IPS-18c (cell line): ENCODE results near the gene EXOSC3.

Source experiments
- H3K4me3 ChIP-seq: 2 replicates; pipeline ENCODE4 v1.7.0; 2013; ENCODE audit warnings: low read depth, mild to moderate bottlenecking, low read length, moderate library complexity; ENCODE audit not compliant: insufficient read depth
- H3K9me3 ChIP-seq: one replicate; pipeline ENCODE4 v1.6.1; 2013; ENCODE audit warnings: mild to moderate bottlenecking, low read length, moderate library complexity; ENCODE audit not compliant: control insufficient read depth, insufficient read depth

The EXOSC3 gene

DNA sequence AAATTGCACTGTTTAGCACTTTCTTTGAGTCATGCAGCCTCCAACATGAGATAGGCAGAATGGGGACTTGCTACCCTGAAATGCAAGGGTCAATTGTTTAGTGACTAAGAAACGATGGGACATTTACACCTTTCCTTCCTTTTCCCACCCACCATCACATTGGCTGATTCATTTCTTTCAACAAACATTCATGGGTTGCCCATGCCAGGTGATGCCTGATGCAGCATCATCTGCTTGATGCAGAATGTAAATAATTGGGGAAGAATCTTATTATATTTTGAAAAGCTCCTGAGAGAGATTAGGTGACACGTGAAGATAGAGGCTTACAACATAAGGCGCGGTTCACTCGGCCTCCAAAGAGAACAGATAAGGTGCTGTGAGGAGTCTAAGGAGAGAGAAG is 35.7 kb downstream of the EXOSC3 start:
- Histone ChIP-seq H3K4me3 (no peak overlapping the region), H3K9me3 (no peaks in the 10 kb centered on the region)

DNA sequence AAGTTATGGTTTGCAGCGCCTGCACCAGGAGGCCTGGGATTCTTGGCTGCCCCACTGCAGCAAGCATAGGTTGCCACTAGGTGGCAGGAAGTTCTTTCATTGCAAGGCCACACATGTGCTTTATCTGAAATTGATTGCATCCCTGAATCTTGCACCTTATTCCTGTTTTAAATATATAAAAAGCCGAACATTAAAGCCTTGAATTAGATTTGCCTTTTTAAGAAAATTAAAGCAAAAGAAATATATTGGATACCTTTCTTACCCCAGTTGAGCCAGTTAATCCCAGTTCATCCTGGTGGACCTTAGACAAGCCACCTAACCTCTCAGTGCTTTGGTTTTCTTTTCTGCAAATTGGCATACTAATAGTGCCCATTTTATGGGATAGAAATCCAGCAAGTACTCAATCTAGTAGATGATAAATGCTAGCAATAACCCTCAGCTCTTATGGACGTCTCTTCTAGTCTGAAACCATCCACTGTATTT is 37.6 kb downstream of the EXOSC3 start:
- Histone ChIP-seq H3K9me3 (no peaks in the 10 kb centered on the region), H3K4me3 (no peak overlapping the region)

DNA sequence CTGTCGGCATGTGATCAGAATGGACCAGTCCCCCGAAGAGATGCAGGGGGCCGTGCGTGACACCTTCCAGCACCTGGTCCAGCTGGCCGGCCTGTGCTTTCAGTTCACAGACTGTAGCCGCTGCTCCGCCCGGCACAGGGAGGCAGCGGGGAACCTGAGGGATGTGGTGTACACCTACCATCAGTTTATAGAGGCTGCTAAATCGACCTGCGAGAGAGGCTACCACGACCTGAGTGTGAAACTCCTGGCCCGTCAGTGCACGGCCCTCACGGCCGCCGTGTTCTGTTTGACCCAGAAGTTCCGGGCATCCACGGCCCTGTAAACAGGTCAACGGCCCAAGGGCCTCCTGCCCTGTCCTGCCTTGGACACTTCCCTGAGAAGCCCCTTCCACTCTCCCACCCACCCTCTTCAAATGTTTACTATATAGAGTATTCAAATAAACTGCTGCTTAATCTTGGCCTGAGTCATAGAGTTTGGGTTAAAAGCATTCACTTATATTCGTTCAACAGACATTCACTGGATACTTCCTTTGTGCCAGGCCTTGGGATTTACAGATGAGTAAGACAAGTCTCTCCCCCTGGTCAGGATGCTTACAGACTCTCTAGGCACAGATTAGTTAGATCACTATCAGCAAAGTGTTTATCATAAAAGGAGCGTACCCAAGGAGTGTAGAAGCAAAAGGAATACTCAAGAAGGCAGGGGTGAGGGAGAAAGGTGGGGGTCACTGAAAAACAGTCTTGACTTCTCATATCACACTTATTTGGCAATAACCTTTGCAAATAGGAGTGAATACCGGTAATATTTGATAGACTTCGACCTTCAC is 38.2 kb downstream of the EXOSC3 start:
- no peaks in the 10 kb centered on the region for H3K9me3 ChIP-seq

DNA sequence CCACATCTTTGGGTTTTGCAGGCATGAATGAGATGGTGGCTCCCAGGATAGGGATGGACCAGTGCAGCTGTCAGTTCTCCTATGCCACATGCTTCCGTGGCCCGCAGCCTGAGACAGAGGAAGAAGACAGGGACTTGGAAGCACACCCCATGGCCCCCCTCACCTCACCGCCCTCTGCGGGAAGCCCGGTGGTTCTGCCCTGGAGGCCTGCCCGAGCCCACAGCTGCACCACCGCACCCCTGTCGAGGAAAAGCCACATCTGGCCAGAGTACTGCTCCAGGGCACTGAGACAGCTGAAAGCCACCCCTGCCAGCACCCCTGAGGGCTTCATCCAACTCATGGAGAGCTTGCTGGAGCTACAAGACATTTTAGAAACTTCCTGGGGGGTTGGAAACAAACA is 38.9 kb downstream of the EXOSC3 start:
- Histone ChIP-seq H3K9me3 (no peaks in the 10 kb centered on the region), H3K4me3 (no peak overlapping the region)

More for the DNA sequence above, 38.2 kb downstream of the EXOSC3 start:
- no peak overlapping the region for H3K4me3 ChIP-seq

DNA sequence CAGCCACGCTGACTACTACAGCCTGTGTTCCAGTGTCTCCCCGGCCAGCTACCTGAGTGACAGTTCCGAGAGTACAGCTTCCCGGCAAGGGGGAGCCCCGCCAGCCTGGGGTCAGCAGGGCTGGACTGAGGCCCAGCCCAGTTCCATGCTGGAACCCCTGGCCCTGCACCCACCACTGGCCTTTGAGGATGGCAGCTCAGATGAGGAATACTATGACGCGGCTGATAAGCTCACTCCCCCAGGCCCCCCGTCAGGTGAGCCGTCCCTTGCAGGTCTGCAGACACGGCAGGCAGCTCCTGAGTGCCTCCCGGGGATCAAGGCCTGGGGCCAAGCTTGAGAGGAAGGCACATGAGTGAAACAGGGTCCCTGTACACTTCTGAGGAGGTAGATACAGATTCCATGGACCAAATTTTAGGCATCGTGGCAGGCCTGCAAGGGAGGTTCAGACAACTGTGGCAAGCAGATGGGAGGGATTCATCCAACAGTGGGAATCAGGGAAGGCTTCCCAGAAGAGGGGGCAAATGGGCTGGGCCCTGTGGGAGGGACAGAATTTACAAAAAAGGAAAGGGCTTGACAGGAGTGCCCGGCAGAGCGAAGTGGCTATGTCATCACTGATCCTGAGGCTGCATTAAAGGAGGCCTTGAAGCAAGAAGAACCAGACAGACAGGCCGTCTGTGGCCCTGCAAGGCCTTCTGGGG is 44.1 kb downstream of the EXOSC3 start:
- no peak overlapping the region for H3K4me3 ChIP-seq
- H3K9me3 ChIP-seq = no peaks in the 10 kb centered on the region

DNA sequence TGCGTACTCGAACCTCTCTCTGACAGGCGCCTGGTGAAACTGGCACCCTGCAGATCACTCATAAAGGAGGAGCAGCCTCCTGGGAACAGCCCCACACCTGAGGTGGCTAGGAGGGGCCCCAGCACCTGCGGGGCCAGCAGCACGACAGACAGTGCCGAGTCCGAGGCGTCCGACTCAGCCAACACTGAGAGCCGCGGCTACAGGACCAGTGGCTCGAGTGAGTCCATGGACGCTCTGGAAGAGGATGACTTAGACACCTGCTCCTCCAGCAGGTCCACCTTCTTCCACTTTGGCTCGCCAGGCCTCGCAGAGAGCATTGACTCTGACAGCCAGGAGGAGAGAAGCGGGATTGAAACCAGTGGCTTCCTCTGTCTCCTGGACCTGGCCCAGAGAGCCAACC is 44.7 kb downstream of the EXOSC3 start:
- H3K4me3 ChIP-seq = no peak overlapping the region
- no peaks in the 10 kb centered on the region for H3K9me3 ChIP-seq

DNA sequence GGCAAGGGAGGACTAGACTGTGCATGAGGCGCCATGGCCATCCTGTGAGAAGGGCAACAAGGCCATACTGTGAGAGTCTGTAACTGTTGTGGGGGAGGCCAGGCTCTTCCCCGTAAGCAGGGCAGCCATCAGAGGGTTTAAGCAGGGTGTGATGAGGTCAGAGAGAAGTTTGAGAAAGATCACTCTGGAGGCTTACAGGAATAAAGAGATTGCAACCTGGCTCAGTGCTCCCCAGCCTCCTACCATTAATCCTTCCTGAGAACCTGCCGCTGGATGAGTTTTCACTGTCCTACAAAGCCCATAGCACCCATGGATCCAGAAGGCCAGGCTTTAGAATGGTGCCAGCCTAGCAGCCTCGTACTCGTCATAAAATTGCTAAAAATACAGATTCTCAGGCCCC is 45.6 kb downstream of the EXOSC3 start:
- H3K4me3 ChIP-seq = no peak overlapping the region

DNA sequence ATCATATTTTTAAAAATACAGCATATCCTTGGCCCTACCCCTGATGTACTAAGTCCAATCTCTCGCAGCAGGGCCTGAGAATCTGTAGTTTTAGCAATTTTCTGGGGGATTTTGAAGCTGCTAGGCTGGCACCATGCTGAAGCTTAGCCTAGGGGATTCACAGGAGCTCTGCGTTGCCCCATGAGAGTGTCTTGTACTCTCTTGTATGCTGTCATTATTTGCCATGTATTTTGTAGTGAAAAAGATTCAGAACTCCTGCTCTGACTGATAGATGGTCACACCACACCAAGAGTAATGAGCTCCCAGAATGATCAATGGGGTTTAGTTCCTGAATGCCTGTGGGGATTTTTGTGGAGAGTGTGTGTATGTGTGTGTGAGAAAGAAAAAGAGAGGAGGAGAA is 51.9 kb downstream of the EXOSC3 start:
- Histone ChIP-seq H3K9me3 (no peaks in the 10 kb centered on the region), H3K4me3 (no peak overlapping the region)

More for the DNA sequence above, 45.6 kb downstream of the EXOSC3 start:
- no peaks in the 10 kb centered on the region for H3K9me3 ChIP-seq

DNA sequence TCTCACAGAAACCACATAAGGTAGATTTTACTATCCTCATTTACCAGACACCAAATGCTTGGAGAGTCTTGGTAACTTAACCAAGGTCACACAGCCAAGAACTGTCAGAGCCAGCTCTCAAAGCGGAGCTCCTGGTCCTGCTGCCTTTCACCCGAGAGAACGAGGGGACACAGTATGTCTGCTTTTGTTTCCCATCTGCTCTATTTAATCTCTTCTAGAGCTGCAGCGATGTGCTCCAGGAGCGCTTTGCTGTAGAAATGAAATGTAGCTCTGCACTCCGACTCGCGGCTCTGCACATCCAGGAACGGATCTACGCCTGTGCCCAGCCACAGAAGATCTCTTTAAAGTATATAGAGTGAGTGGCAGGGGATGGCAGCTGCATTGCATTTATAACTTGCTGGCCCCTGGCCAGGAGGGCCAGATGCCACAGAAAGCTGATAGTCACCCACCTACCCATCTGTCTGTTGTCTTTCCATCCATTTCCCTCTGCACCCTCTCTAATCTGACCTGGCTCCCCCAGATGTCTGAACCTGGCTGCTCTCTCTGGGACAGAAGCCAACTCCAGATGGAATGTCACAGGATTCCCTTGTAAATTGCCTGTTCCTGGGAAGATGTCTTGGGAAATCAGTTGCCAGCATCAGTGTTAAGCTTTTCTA is 52.6 kb downstream of the EXOSC3 start:
- Histone ChIP-seq H3K4me3 (no peak overlapping the region), H3K9me3 (no peaks in the 10 kb centered on the region)

DNA sequence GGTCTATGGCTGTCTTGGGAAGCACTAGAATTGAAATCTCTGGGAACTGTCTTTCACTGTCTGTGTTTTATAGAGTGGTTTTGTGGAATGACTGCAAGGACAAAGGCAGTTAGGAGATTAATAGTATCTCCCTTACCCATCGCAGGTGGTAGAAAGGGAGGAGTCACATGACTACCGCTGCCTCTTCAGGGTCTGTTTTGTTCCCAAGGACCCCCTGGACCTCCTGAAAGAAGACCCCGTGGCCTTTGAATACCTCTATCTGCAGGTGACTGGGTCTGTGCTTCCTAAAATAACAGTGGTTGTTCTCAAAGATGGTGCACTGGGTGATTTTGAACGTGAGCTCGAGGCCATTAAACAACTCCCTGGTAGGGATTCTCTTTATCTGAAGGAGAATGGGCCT is 54.0 kb downstream of the EXOSC3 start:
- no peaks in the 10 kb centered on the region for H3K9me3 ChIP-seq
- no peak overlapping the region for H3K4me3 ChIP-seq

DNA sequence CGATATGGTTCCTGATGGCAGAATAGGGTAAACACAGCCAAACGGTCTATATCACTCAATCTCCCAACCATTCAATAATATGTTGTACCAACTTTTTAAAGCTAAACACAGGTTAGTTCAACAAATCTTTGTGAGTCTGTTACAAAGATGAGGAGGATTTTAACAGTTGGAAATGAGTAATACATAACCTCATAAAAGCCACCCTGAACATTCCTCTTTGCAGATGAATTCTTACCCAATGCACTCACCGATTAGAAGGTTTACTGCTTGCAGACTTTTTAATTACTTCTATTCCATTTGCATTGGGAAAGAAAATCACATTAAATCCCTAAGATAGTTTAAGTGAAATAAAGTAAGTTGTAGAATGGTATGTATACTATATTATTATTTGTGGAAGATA is 54.6 kb downstream of the EXOSC3 start:
- Histone ChIP-seq H3K4me3 (no peak overlapping the region), H3K9me3 (no peaks in the 10 kb centered on the region)
